NCI-H1048 (cell line): ENCODE data around the gene B9D2.
A peak's percentile ranks its signal among the peaks of the same experiment; 100 is the strongest.

Experiments used
- DNase-seq: peaks from one replicate; lab custom pipeline; 2025; lab: John Stamatoyannopoulos, UW

Gene B9D2

GRCh38 chr19:41327576-41328156 lies 36.3 kb downstream of the B9D2 start:
- no peak for DNase-seq

DNA sequence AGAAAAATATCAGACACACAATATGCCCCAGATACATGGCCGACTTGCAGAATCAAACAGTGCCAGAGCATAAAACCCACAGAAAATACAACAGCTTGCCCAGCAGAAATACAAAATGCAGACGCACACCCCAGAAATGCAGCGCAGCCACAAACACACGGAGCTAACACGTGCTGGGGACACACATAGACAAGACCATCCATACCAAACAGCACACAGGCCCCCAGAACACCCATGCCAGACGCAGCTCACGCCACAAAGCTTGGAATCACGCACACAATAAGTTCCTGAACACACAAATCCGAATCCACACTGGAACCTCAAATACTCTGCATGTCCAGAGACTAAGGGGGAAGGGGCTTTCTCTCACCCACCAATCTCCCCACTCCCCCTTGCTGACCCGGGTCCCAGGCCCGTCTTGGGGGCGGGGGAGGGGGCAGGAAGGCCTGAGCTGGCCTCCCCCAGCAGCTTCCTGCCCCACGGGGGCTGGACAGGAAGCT lies 36.8 kb downstream of the B9D2 start:
- DNase-seq, result no peak

DNA sequence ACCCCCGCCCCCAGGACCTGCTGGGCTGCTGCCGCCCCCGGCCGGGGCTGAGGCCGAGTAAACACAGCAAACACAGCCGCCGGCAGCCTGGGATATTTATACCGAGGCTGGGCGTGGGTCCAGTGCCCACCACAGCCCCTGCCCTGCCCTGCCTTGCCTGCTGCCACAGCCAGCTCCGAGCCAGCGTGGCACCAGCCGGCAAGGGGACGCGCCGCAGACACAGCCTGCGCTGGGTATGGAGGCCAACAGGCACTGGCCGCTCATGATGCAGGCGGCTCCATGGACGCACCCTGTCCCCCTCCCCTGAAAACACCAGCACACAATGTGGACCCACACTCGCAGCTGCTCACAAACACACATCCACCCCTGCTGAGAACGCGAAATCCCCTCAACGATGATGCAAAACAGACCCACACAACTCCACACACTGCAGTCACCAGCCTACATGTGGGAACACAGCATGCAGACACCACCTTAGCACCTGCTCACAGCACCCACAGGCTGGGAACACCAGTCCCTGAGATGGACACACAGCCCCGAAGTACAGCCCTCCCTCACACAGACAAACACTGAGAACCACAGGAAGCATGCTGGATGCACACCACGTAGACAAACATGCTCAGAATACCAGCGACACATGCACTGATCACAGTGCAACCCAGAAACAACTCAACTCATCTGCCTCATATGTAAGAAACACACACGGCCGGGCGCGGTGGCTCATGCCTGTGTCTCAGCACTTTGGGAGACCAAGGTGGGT lies 37.8 kb downstream of the B9D2 start:
- DNase-seq, result no peak

GRCh38 chr19:41325640-41325946 lies 38.4 kb downstream of the B9D2 start:
- no peak for DNase-seq

- DNase-seq, result no peak
These were observed 38.9 kb downstream of the B9D2 start for GRCh38 chr19:41324921-41325639.

- DNase-seq, result no peak
These were observed 39.7 kb downstream of the B9D2 start for GRCh38 chr19:41324231-41324702.

DNA sequence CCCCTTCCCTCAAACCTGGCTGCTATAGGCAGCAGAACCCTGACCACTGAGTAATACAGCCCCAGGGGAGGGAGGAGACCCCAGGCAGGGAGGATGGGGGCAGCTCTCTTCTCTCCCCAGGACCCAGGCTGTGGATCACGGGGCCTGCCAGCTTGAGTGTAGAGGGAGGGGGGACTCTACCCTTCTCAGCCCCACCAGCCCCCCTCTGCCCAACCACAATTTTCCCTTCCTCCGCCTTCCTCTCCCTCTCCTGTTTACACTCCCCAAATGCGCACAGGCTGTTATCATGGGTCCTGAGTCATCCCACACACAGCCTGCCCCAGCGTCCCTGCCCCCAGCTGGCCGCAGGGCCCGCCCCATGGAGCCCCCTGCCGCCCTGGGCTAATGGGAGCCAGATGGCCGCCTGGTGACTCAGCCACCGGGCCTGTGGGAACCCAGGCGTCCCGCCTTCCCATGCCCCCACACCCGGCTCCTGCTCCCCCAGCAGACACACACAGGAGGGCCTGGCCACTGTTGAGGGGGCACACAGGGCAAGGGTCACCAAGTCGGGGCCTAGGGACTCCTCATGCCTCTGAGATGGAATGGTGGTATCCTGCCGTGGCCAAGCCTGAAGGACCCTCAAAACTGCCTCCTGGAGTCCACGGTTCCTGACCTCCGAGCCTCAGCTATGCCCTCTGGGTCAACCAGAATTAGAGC lies 40.4 kb downstream of the B9D2 start:
- DNase-seq, result no peak

GRCh38 chr19:41323023-41323422 lies 40.9 kb downstream of the B9D2 start:
- DNase-seq, result no peak

DNA sequence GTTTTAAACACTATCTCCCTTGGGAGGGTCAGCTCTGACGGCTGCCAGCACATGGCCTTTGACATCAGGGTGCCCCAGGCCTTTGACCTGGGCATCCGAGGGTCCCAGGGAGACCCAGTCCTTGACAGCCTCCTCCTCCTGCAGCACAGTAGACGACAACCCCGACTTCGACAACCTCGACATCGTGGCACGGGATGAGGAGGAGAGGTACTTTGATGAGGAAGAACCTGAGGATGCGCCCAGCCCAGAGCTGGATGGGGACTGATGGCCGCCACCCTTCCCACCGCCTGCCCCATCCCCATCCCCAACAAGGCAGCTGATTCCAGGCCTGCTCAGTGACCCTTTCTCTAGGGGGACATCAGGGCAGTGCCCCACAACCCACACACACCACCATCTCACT lies 41.5 kb downstream of the B9D2 start:
- no peak for DNase-seq

DNA sequence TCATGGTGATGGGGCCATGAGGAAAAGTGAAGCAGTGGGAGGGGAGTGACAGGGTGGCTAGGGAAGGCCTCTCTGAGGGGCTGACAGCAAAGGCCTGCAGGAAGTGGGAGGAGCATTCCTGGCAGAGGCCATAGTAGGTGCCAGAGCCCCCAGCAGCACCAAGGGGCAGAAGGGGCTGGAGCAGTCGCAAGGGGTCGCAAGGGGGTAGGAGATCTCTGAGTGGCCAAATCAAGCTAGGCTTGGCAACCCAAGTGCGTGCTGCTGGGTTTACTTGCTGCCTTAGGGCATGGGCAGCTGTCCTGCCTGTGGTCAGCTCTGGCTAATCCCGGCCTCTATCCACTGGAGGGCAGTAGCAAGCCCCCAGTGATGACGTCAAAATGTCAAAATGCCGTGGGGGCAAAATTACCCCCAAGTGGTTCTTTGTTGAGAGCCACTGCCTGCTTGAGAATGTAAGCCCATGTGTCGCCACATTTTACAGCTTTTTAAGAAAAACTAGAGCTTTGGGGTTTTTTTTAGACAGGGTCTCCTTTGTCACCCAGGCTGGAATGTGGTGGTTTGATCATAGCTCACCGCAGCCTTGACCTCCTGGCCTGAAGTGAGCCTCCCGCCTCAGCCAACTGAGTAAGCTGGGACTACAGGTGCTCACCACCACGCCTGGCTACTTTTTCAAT lies 42.2 kb downstream of the B9D2 start:
- DNase-seq, result no peak

DNA sequence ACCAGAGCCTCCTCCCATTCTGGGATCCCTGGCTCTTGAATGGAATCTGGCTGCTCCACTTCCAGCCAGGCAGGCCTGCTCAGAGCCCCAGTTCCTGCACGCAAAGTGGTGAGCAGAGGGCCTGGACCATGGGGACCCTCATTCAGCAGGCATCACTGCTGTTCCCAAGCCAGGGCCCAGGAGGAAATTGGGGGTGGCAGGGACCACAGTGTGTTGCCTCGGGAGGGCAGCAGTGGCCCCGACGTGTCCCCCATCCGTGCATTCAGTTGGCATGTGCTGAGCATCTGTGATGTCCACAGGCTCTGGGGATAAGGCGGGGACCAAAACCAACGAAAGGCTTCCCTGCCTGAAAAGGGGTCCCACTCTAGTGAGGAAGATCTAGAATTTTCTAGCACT lies 42.7 kb downstream of the B9D2 start:
- no peak for DNase-seq

GRCh38 chr19:41320568-41320967 lies 43.4 kb downstream of the B9D2 start:
- no peak for DNase-seq

GRCh38 chr19:41320185-41320518 lies 43.8 kb downstream of the B9D2 start:
- no peak for DNase-seq

GRCh38 chr19:41319500-41320184 lies 44.3 kb downstream of the B9D2 start:
- no peak for DNase-seq

GRCh38 chr19:41318696-41319499 lies 45.1 kb downstream of the B9D2 start:
- no peak for DNase-seq

GRCh38 chr19:41316306-41316920 lies 47.5 kb downstream of the B9D2 start:
- DNase-seq, result no peak

- no peak for DNase-seq
These were observed 52.3 kb downstream of the B9D2 start for GRCh38 chr19:41311613-41312012.

GRCh38 chr19:41311072-41311471 lies 52.9 kb downstream of the B9D2 start:
- no peak for DNase-seq

DNA sequence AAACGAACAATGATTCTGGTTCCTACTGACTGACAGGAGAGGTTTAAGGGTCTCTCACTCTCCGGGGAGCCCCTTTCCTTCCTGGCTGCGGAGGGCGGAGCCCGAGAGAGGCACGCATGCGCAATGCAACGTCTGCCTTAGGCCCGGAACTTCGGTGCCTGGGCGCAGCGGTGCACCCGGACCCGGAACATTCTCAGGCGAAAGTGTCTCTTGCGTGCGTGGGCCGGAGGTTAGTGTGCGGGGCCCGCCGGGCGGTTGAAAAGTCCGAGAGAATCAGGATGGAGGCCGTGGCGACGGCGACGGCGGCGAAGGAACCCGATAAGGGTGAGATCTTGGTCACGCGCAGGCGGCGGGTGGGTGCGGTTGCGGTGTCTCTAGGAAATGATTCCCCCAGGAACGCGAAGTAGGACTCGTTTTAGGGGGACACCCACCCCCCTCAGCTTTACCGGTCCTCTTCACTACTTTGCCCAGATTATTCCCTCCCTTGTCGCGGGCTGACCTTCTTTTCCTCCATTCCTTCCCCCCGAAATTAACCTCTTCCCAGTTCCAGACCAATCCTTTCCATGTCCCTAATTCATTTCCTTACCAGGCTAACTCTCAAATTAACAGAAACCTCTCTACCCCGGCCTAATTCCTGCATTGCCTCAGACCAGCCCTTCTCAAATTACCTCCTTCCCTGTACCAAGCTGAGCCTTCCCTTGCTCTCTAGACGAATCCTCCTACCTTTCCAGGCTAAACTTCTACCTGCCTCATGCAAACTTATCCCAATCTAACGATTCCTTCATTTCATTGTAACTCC lies 53.7 kb downstream of the B9D2 start, which contains the start of gene CCDC97:
TSS of gene CCDC97 (plus strand) at position 140 of the 799 bp plus-strand sequence. CDS start at position 279, 139 bp downstream.
- peak; percentile 61 for DNase-seq
